Lower leg skin (tissue), 4 donors: Measurements from ENCODE around the gene ASS1. TPM values are rescaled to one million over a fixed set of nuclear protein-coding genes. Genes with fewer than 3 reads are reported as not detected.

Experiments used
- DNase-seq, 2 donors: peaks; one replicate each; pipeline ENCODE4 v3.0.0-alpha.2; 2019; ENCODE audit warnings: low spot score in 2 of 2
- H3K4me3 ChIP-seq: fragments of 200-600 bp; sonication (generic); 2 replicates; pipeline ENCODE4 v1.5.1; 2017; ENCODE audit warnings: mild to moderate bottlenecking, low read depth; ENCODE audit not compliant: poor library complexity, severe bottlenecking
- POLR2A ChIP-seq, 2 donors: fragments of 450-650 bp; IDR thresholded peaks; one replicate each; pipeline ENCODE4 v1.6.1; 2016 to 2017; ENCODE audit warnings: antibody characterized with exemption in 2 of 2, mild to moderate bottlenecking in 1 of 2, moderate library complexity in 1 of 2
- WGBS, 2 donors: methylation state at CpG; one replicate each; pipeline ENCODE4 v1.1.5; 2018; 5-methylcytosine and 5-hydroxymethylcytosine counted together
- intact Hi-C: fragments of 100-400 bp; cut with DNase I; formaldehyde crosslinking; loops from one replicate; pipeline ENCODE4 v1.15.0; 2023; ENCODE audit warnings: low total_unique reads
- total RNA-seq, 4 donors: library from RNA; depleted of rRNA; stranded (reverse); fragments of >200 nt; gene quantifications; one replicate each; pipeline ENCODE4 v1.1.0, GENCODE V29; 2016
- TF ChIP-seq, protein P1 (sequence below), 3 donors: fragments of 450-650 bp; IDR thresholded peaks; one replicate each; pipeline ENCODE4 v1.5.1; 2016; ENCODE audit warnings: antibody characterized with exemption in 3 of 3, mild to moderate bottlenecking in 3 of 3, moderate library complexity in 2 of 3

ASS1 gene
- total RNA-seq, 4 donors from 2014 or later: 98.7 to 104 (median 103) TPM

DNA sequence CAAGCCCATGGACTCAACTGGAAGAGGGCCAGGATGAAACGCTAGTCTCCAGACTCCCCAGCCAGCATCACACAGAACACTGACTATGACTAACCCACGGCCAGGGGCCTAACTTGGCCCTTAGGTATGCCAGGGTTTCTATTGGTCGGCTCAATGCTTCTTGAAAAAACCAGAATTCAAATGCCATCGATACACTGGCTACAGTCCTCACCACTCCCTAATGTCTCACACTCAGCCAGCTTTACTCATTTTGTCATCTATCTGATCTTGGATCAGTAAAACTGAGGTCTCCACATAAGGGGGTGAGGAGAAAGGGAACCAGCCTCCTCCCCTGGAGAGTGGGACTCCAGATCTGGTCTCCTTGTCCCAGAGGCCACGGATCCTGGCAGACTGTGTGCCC lies 75.2 kb downstream of the ASS1 start:
- TF ChIP-seq, protein P1, sequence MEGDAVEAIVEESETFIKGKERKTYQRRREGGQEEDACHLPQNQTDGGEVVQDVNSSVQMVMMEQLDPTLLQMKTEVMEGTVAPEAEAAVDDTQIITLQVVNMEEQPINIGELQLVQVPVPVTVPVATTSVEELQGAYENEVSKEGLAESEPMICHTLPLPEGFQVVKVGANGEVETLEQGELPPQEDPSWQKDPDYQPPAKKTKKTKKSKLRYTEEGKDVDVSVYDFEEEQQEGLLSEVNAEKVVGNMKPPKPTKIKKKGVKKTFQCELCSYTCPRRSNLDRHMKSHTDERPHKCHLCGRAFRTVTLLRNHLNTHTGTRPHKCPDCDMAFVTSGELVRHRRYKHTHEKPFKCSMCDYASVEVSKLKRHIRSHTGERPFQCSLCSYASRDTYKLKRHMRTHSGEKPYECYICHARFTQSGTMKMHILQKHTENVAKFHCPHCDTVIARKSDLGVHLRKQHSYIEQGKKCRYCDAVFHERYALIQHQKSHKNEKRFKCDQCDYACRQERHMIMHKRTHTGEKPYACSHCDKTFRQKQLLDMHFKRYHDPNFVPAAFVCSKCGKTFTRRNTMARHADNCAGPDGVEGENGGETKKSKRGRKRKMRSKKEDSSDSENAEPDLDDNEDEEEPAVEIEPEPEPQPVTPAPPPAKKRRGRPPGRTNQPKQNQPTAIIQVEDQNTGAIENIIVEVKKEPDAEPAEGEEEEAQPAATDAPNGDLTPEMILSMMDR (IDR thresholded peaks at IDR 0.05): no peak
- TF ChIP-seq POLR2A (IDR thresholded peaks at IDR 0.05): no peak
- H3K4me3 ChIP-seq: no peak overlapping the region
- WGBS, 2 donors: 91 to 92% methylated on average over 5 of the region's 5 CpGs
- no peak for DNase-seq
- intact Hi-C loops: no loop called here

DNA sequence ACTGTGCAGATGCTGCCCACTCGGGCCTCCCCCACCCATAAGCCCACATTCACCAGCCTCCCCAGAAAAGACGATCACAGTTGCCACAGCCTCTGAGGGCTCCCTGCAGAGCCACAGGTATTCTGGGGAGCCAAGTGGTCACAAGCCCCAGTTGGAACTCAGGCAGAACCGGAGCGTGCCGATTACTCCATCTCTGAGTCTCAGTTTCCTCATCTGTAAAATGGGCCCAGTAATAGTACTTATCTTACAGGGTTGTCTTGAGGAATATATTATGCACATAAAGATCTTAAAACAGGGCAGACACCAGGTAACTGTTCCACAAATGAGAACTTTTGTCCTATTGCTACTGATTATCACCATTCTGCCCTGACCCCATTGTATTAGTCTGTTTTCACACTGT lies 77.0 kb downstream of the ASS1 start:
- WGBS, 2 donors: 83 to 100% methylated on average over 5 of the region's 5 CpGs
- no peak for DNase-seq
- intact Hi-C loops: no loop called here
- no peak overlapping the region for H3K4me3 ChIP-seq
- TF ChIP-seq, protein P1 (IDR thresholded peaks at IDR 0.05): no peak
- TF ChIP-seq POLR2A (IDR thresholded peaks at IDR 0.05): no peak

- intact Hi-C loops: no loop called here
- DNase-seq: no peak
- H3K4me3 ChIP-seq: no peak overlapping the region
- no peak for TF ChIP-seq POLR2A (IDR thresholded peaks at IDR 0.05)
- TF ChIP-seq, protein P1 (IDR thresholded peaks at IDR 0.05): no peak
- 80 to 83% methylated on average over 7 of the region's 7 CpGs for WGBS, 2 donors
These were observed 77.6 kb downstream of the ASS1 start for GRCh38 chr9:130522233-130522808.

GRCh38 chr9:130523921-130524320 lies 79.2 kb downstream of the ASS1 start:
- TF ChIP-seq, protein P1 (IDR thresholded peaks at IDR 0.05): no peak
- no peak for TF ChIP-seq POLR2A (IDR thresholded peaks at IDR 0.05)
- no peak overlapping the region for H3K4me3 ChIP-seq
- intact Hi-C loops: no loop called here
- no peak for DNase-seq
- 61 to 64% methylated on average over 12 of the region's 12 CpGs for WGBS, 2 donors

DNA sequence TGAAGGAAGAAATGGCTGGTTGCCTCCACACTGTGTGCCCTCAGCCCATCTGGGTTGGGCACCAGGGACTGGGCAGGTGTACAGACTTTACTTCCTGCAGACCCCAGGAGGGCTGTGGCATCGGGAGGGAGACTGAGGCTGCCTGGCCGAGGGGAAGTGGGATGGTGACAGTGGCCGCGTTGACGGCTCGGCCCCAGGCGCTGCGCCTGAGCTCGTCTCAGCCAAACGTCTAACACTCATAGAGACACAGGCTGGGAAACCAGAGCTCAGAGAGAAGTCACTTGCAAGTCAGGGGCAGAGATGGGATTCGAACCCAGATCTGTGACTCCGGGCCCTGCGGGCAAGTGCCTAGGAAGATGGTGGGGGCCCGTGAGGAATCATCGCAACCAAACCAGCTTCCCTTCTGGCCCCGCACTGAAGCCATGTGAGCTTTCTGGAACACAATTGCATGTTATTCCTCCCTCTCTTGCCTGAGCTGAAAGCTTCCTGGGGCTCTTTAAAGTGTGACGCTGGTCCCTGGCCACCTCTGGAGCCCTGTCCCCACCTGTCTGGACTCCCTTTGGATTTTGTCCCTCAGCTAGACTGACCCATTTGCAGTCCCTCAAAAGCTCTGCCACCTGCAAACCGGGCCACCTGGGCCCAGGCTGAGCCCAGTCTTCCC lies 81.6 kb downstream of the ASS1 start:
- H3K4me3 ChIP-seq: no peak overlapping the region
- WGBS, 2 donors: 66 to 70% methylated on average over 11 to 18 of the region's 18 CpGs
- no peak for DNase-seq
- intact Hi-C loops: no loop called here
- no peak for TF ChIP-seq POLR2A (IDR thresholded peaks at IDR 0.05)
- TF ChIP-seq, protein P1 (IDR thresholded peaks at IDR 0.05): no peak
